HEK293 (cell line): ENCODE data around the gene OXGR1.

Experiments
- ATF2 ChIP-seq: fragments of 450-650 bp; formaldehyde crosslinking; IDR thresholded peaks from 2 replicates; pipeline ENCODE4 v1.5.1; 2016; ENCODE audit warnings: missing biosample characterization, missing genetic modification characterization, low read depth
- CTCF ChIP-seq: fragments of 450-650 bp; formaldehyde crosslinking; IDR thresholded peaks from 2 replicates; pipeline ENCODE4 v1.5.1; 2016; ENCODE audit warnings: missing biosample characterization, missing genetic modification characterization
- MZF1 ChIP-seq: fragments of 450-650 bp; formaldehyde crosslinking; IDR thresholded peaks from 2 replicates; pipeline ENCODE4 v1.5.1; 2017; ENCODE audit warnings: missing biosample characterization, missing genetic modification characterization, borderline replicate concordance
- OVOL3 ChIP-seq: fragments of 450-650 bp; formaldehyde crosslinking; IDR thresholded peaks from 2 replicates; pipeline ENCODE4 v1.5.1; 2016; ENCODE audit warnings: missing biosample characterization, missing genetic modification characterization
- ZBTB10 ChIP-seq: fragments of 450-650 bp; formaldehyde crosslinking; IDR thresholded peaks from 2 replicates; pipeline ENCODE4 v1.5.1; 2016; ENCODE audit warnings: missing biosample characterization, missing genetic modification characterization
- ZNF24 ChIP-seq: fragments of 450-650 bp; formaldehyde crosslinking; IDR thresholded peaks from 2 replicates; pipeline ENCODE4 v1.5.1; 2016; ENCODE audit warnings: missing biosample characterization, missing genetic modification characterization
- ZNF248 ChIP-seq: fragments of 450-650 bp; formaldehyde crosslinking; IDR thresholded peaks from 2 replicates; pipeline ENCODE4 v1.5.1; 2017; ENCODE audit warnings: missing biosample characterization, missing genetic modification characterization
- ZNF645 ChIP-seq: fragments of 450-650 bp; formaldehyde crosslinking; IDR thresholded peaks from 2 replicates; pipeline ENCODE4; 2016; ENCODE audit warnings: missing biosample characterization, missing genetic modification characterization
- ZNF654 ChIP-seq: fragments of 450-650 bp; formaldehyde crosslinking; IDR thresholded peaks from 2 replicates; pipeline ENCODE4 v1.5.1; 2016; ENCODE audit warnings: low read depth, missing biosample characterization, missing genetic modification characterization
- ZNF76 ChIP-seq: fragments of 450-650 bp; formaldehyde crosslinking; IDR thresholded peaks from 2 replicates; pipeline ENCODE4; 2016; ENCODE audit warnings: low read depth, missing biosample characterization, missing genetic modification characterization, borderline replicate concordance
- ZSCAN18 ChIP-seq: fragments of 450-650 bp; formaldehyde crosslinking; IDR thresholded peaks from 2 replicates; pipeline ENCODE4 v1.5.1; 2016; ENCODE audit warnings: missing biosample characterization, missing genetic modification characterization

- TF ChIP-seq CTCF (no peak), ATF2 (tag by site-specific recombination) (no peak), ZBTB10 (no peak), ZNF654 (tag by site-specific recombination) (no peak), ZNF76 (tag by site-specific recombination) (no peak), ZNF645 (tag by site-specific recombination) (no peak), MZF1 (tag by site-specific recombination) (no peak), OVOL3 (tag by site-specific recombination) (no peak), ZSCAN18 (tag by site-specific recombination) (no peak), ZNF248 (no peak), ZNF24 (no peak)
These were observed 53.3 kb downstream of the OXGR1 start for GRCh38 chr13:96940961-96941360.
